Inflammatory macrophage treated with lipopolysaccharide for 1 hour (primary cell): Measurements from ENCODE around the gene LRRC3B.
A peak's percentile ranks its signal among the peaks of the same experiment; 100 is the strongest.

ENCODE experiments used
- DNase-seq, 2 donors: peaks; one replicate each; pipeline ENCODE4 v3.0.0-alpha.2; 2020 to 2022

LRRC3B gene

GRCh38 chr3:26634601-26635000 lies 12.0 kb downstream of the LRRC3B start:
- DNase-seq: no peak

- DNase-seq: no peak
These were observed 13.6 kb downstream of the LRRC3B start for GRCh38 chr3:26636096-26636727.

- no peak for DNase-seq
These were observed 15.1 kb downstream of the LRRC3B start for GRCh38 chr3:26637698-26638097.

- no peak for DNase-seq
These were observed 15.5 kb downstream of the LRRC3B start for GRCh38 chr3:26638113-26638512.

GRCh38 chr3:26639339-26639738 lies 16.8 kb downstream of the LRRC3B start:
- DNase-seq: no peak

- no peak for DNase-seq
These were observed 24.5 kb downstream of the LRRC3B start for GRCh38 chr3:26647078-26647477.

- DNase-seq: no peak
These were observed 25.9 kb downstream of the LRRC3B start for GRCh38 chr3:26648461-26648860.

- no peak for DNase-seq
These were observed 29.6 kb downstream of the LRRC3B start for GRCh38 chr3:26652164-26652563.

GRCh38 chr3:26653811-26654425 lies 31.3 kb downstream of the LRRC3B start:
- DNase-seq: no peak

- no peak for DNase-seq
These were observed 32.7 kb downstream of the LRRC3B start for GRCh38 chr3:26655231-26655630.

- DNase-seq: no peak
These were observed 34.9 kb downstream of the LRRC3B start for GRCh38 chr3:26657348-26657976.

GRCh38 chr3:26668171-26668570 lies 45.6 kb downstream of the LRRC3B start:
- no peak for DNase-seq

- no peak for DNase-seq
These were observed 46.1 kb downstream of the LRRC3B start for GRCh38 chr3:26668696-26669095.

GRCh38 chr3:26675336-26675735 lies 52.8 kb downstream of the LRRC3B start:
- no peak for DNase-seq

GRCh38 chr3:26681632-26682031 lies 59.1 kb downstream of the LRRC3B start:
- DNase-seq: no peak

GRCh38 chr3:26682406-26682805 lies 59.8 kb downstream of the LRRC3B start:
- DNase-seq: no peak

GRCh38 chr3:26683902-26684301 lies 61.3 kb downstream of the LRRC3B start:
- DNase-seq: no peak

- no peak for DNase-seq
These were observed 64.9 kb downstream of the LRRC3B start for GRCh38 chr3:26687466-26687865.

GRCh38 chr3:26699553-26699952 lies 77.0 kb downstream of the LRRC3B start:
- DNase-seq: no peak

GRCh38 chr3:26703519-26703918 lies 80.9 kb downstream of the LRRC3B start:
- no peak for DNase-seq

- no peak for DNase-seq
These were observed 82.2 kb downstream of the LRRC3B start for GRCh38 chr3:26704736-26705135.

GRCh38 chr3:26708501-26708900 lies 85.9 kb downstream of the LRRC3B start:
- no peak for DNase-seq

GRCh38 chr3:26712211-26713026 lies 89.8 kb downstream of the LRRC3B start:
- DNase-seq: peak in 1 of 2 donors; percentile 55

- DNase-seq: no peak
These were observed 90.5 kb downstream of the LRRC3B start for GRCh38 chr3:26713091-26713490.
